ENCODE data around the gene XRRA1.
"Not testable (repeated sequence)": the region's sequence is repeated elsewhere in the genome, so short reads cannot be mapped to it uniquely, and the experiment has no call there.

The XRRA1 gene

GRCh38 chr11:74840486-74840885 is 108.4 kb downstream of the XRRA1 start:
- H3K4me3 ChIP-seq (ENCODE audit: low read length) = no peak overlapping the region
- DNase-seq (ENCODE audit: low read depth) = no peak
- TF ChIP-seq CTCF (IDR thresholded peaks at IDR 0.05; ENCODE audit: insufficient read depth, low read depth, low read length, missing control alignments) = no peak

GRCh38 chr11:74839971-74840370 is 108.9 kb downstream of the XRRA1 start:
- no peak overlapping the region for H3K4me3 ChIP-seq (ENCODE audit: low read length)
- no peak for DNase-seq (ENCODE audit: low read depth)

GRCh38 chr11:74839446-74839845 is 109.4 kb downstream of the XRRA1 start:
- no peak for TF ChIP-seq CTCF (IDR thresholded peaks at IDR 0.05; ENCODE audit: insufficient read depth, low read depth, low read length, missing control alignments)
- DNase-seq (ENCODE audit: low read depth) = no peak
- no peak overlapping the region for H3K4me3 ChIP-seq (ENCODE audit: low read length)

More at GRCh38 chr11:74839971-74840370, 108.9 kb downstream of the XRRA1 start:
- TF ChIP-seq CTCF (IDR thresholded peaks at IDR 0.05; ENCODE audit: insufficient read depth, low read depth, low read length, missing control alignments) = no peak

- no peak overlapping the region for H3K4me3 ChIP-seq (ENCODE audit: low read length)
- TF ChIP-seq CTCF (IDR thresholded peaks at IDR 0.05; ENCODE audit: insufficient read depth, low read depth, low read length, missing control alignments) = no peak
- no peak for DNase-seq (ENCODE audit: low read depth)
These were observed 110.7 kb downstream of the XRRA1 start for GRCh38 chr11:74838188-74838587.

- no peak for TF ChIP-seq CTCF (IDR thresholded peaks at IDR 0.05; ENCODE audit: insufficient read depth, low read depth, low read length, missing control alignments)
- no peak overlapping the region for H3K4me3 ChIP-seq (ENCODE audit: low read length)
These were observed 111.7 kb downstream of the XRRA1 start for GRCh38 chr11:74837191-74837590.

GRCh38 chr11:74826901-74827300 is 122.0 kb downstream of the XRRA1 start:
- DNase-seq (ENCODE audit: low read depth) = no peak
- no peak overlapping the region for H3K4me3 ChIP-seq (ENCODE audit: low read length)
- TF ChIP-seq CTCF (IDR thresholded peaks at IDR 0.05; ENCODE audit: insufficient read depth, low read depth, low read length, missing control alignments) = no peak

More at GRCh38 chr11:74837191-74837590, 111.7 kb downstream of the XRRA1 start:
- DNase-seq (ENCODE audit: low read depth) = no peak

- not testable (repeated sequence) for H3K4me3 ChIP-seq (ENCODE audit: low read length); DNase-seq (ENCODE audit: low read depth)
These were observed 123.3 kb downstream of the XRRA1 start for GRCh38 chr11:74825596-74825995.
